Left ventricle myocardium inferior (tissue), 1 donor: ENCODE data around the gene ASPM. TPM values are rescaled to one million over a fixed set of nuclear protein-coding genes. Genes with fewer than 3 reads are reported as not detected.

Experiments used
- DNase-seq: peaks from one replicate; pipeline ENCODE4 v3.0.0-alpha.2; 2020
- H3K27ac ChIP-seq: fragments of 200-600 bp; replicated peaks from 2 replicates; pipeline ENCODE4 v1.8.0; 2021
- H3K27me3 ChIP-seq: fragments of 200-600 bp; 2 replicates; pipeline ENCODE4 v1.8.0; 2021; ENCODE audit warnings: low read depth
- H3K36me3 ChIP-seq: fragments of 200-600 bp; 2 replicates; pipeline ENCODE4 v1.8.0; 2021
- H3K4me1 ChIP-seq: fragments of 200-600 bp; 2 replicates; pipeline ENCODE4 v1.8.0; 2021
- H3K4me3 ChIP-seq: fragments of 200-600 bp; 2 replicates; pipeline ENCODE4 v1.8.0; 2021; ENCODE audit warnings: mild to moderate bottlenecking, moderate library complexity
- H3K9me3 ChIP-seq: fragments of 200-600 bp; replicated peaks from 2 replicates; pipeline ENCODE4 v1.8.0; 2021
- CTCF ChIP-seq: fragments of 200-600 bp; IDR thresholded peaks from 2 replicates; pipeline ENCODE4 v1.8.0; 2021; ENCODE audit warnings: antibody characterized with exemption, mild to moderate bottlenecking, borderline replicate concordance
- intact Hi-C: fragments of 100-400 bp; cut with micrococcal nuclease; formaldehyde crosslinking; loops from one replicate; pipeline ENCODE4 v1.11.0; 2022
- total RNA-seq: library from RNA; stranded (reverse); fragmentation: NEBNext Ultra II Directional; extraction: Animal tissue kit (Norgen Biotek cat#: 25700); gene quantifications from one replicate; pipeline ENCODE4 v1.2.1, GENCODE V29; 2021
- donor health status: DM: no; HTN: yes; CAD: no; lungs with severe emphysema.

Gene ASPM
- total RNA-seq, 1 donor from 2014 or later: 0.44 TPM

DNA sequence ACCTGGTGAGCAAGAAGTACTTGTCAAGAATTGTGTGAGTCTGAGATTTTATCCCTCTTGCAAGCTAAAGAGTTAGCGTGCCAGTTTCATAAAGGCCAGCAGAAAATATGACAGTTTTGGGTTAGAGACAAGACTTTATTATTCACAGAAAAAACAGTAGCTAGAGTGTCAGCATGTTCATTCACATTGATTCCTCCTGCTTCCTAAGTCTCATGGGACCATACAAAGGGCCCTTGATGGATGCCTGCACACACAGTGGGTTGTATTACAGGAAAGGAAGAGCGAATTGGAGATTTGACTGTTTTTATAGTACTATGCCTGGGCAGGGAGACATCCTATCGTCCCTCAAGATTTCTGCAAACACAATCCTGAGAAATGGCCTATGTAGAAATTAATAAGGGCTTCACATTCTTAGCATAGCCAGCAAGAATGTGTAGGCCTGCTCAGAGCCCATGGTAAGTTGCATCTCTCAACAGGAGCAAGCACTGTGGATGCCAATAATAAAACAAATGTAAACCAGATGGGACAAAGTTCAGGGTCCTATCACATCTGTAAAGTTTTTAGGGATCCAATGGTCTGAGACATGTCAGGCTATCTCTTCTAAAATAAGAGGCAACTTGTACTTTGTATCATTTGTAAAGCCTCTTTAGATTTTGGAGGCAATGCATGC lies 4.0 kb upstream of the ASPM start:
- Histone ChIP-seq H3K4me1 (peaks cover 10% of the 10 kb centered on the region), H3K27me3 (no peaks in the 10 kb centered on the region), H3K9me3 (no peaks in the 10 kb centered on the region), H3K36me3 (no peaks in the 10 kb centered on the region), H3K27ac (no peak overlapping the region), H3K4me3 (no peak overlapping the region)
- no peak for DNase-seq
- no peak for TF ChIP-seq CTCF
- intact Hi-C loops: no loop called here

GRCh38 chr1:197149340-197149739 lies 2.9 kb upstream of the ASPM start:
- no peaks in the 10 kb centered on the region for H3K27me3 ChIP-seq
- H3K4me3 ChIP-seq: no peak overlapping the region
- TF ChIP-seq CTCF: no peak
- H3K27ac ChIP-seq: no peak overlapping the region
- DNase-seq: no peak
- no peaks in the 10 kb centered on the region for H3K9me3 ChIP-seq
- no peaks in the 10 kb centered on the region for H3K36me3 ChIP-seq
- intact Hi-C loops: no loop called here
- peaks cover 12% of the 10 kb centered on the region for H3K4me1 ChIP-seq

DNA sequence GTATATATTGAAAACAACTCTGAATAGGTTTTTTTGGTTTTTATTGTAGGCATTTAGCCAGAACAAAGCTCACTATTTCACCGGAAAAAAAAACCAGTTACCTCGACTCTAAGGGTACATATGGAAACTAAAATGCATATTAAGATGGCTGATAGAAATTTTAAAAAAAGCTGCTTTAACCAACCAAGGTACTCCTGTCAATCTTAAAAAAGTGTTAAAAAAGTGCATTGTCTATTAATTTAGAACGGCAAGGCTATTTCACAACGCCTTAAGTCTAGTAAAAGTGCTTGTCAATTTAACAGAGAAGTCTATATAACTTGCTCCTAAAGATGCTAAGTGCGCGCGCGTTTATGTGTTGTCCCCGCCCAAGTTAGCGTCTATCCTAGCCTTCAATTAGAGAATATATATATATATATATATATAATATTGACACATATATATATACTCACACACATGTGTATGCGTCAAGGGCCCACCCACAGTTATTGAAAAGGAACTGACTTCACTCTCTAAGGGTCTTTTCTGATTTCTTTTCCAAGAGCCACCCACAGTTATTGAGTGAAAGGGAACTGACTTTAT lies 934 bp downstream of the ASPM start:
- no peak for DNase-seq
- Histone ChIP-seq H3K27me3 (no peaks in the 10 kb centered on the region), H3K27ac (no peak overlapping the region), H3K36me3 (no peaks in the 10 kb centered on the region), H3K4me3 (peak overlapping the region; percentile 75), H3K4me1 (peaks cover 12% of the 10 kb centered on the region), H3K9me3 (no peaks in the 10 kb centered on the region)
- intact Hi-C loops: no loop called here
- TF ChIP-seq CTCF: no peak

- H3K4me3 ChIP-seq: no peak overlapping the region
- intact Hi-C loops: no loop called here
- H3K36me3 ChIP-seq: no peaks in the 10 kb centered on the region
- H3K27ac ChIP-seq: no peak overlapping the region
- no peak for DNase-seq
- H3K9me3 ChIP-seq: no peaks in the 10 kb centered on the region
- H3K27me3 ChIP-seq: no peaks in the 10 kb centered on the region
- no peak for TF ChIP-seq CTCF
- H3K4me1 ChIP-seq: peaks cover 12% of the 10 kb centered on the region
These were observed 1.7 kb downstream of the ASPM start for GRCh38 chr1:197144570-197145325.

- DNase-seq: no peak
- Histone ChIP-seq H3K4me3 (no peak overlapping the region), H3K27me3 (no peaks in the 10 kb centered on the region), H3K27ac (no peak overlapping the region), H3K9me3 (no peaks in the 10 kb centered on the region), H3K4me1 (peaks cover 12% of the 10 kb centered on the region), H3K36me3 (no peaks in the 10 kb centered on the region)
- no peak for TF ChIP-seq CTCF
- intact Hi-C loops: no loop called here
These were observed 3.2 kb downstream of the ASPM start for GRCh38 chr1:197143276-197143675.
